GM19397 (cell line): Measurements from ENCODE around the gene FAM184B.
"Not testable (repeated sequence)": the region's sequence is repeated elsewhere in the genome, so short reads cannot be mapped to it uniquely, and the experiment has no call there.

Experiments
- ATAC-seq: cut with Tn5 transposase; IDR thresholded peaks from one replicate; pipeline ENCODE4 v1.9.1; 2021; ENCODE audit warnings: mild to moderate bottlenecking, moderate library complexity; ENCODE audit not compliant: unreplicated experiment

Gene FAM184B

GRCh38 chr4:17721496-17722355 is 59.7 kb downstream of the FAM184B start:
- no peak for ATAC-seq

- no peak for ATAC-seq
These were observed 62.3 kb downstream of the FAM184B start for GRCh38 chr4:17719106-17719505.

GRCh38 chr4:17718471-17718870 is 63.0 kb downstream of the FAM184B start:
- no peak for ATAC-seq

GRCh38 chr4:17717301-17717700 is 64.1 kb downstream of the FAM184B start:
- ATAC-seq: no peak

- no peak for ATAC-seq
These were observed 65.9 kb downstream of the FAM184B start for GRCh38 chr4:17715511-17715910.

- no peak for ATAC-seq
These were observed 67.6 kb downstream of the FAM184B start for GRCh38 chr4:17713779-17714178.

GRCh38 chr4:17712166-17712565 is 69.3 kb downstream of the FAM184B start:
- no peak for ATAC-seq

GRCh38 chr4:17711206-17711605 is 70.2 kb downstream of the FAM184B start:
- not testable (repeated sequence) for ATAC-seq

GRCh38 chr4:17709763-17710068 is 71.7 kb downstream of the FAM184B start:
- ATAC-seq: no peak

- no peak for ATAC-seq
These were observed 72.2 kb downstream of the FAM184B start for GRCh38 chr4:17708992-17709762.

- ATAC-seq: no peak
These were observed 73.8 kb downstream of the FAM184B start for GRCh38 chr4:17707671-17708070.

GRCh38 chr4:17705107-17705506 is 76.3 kb downstream of the FAM184B start:
- no peak for ATAC-seq

GRCh38 chr4:17704020-17704650 is 77.3 kb downstream of the FAM184B start:
- no peak for ATAC-seq

GRCh38 chr4:17702641-17703040 is 78.8 kb downstream of the FAM184B start:
- no peak for ATAC-seq

- no peak for ATAC-seq
These were observed 79.5 kb downstream of the FAM184B start for GRCh38 chr4:17701882-17702281.

GRCh38 chr4:17701138-17701839 is 80.1 kb downstream of the FAM184B start:
- ATAC-seq: no peak

GRCh38 chr4:17699380-17699779 is 82.0 kb downstream of the FAM184B start:
- ATAC-seq: no peak

GRCh38 chr4:17698116-17698515 is 83.3 kb downstream of the FAM184B start:
- no peak for ATAC-seq

GRCh38 chr4:17695341-17695740 is 86.1 kb downstream of the FAM184B start:
- no peak for ATAC-seq

- no peak for ATAC-seq
These were observed 86.9 kb downstream of the FAM184B start for GRCh38 chr4:17694552-17694951.

GRCh38 chr4:17690898-17691297 is 90.5 kb downstream of the FAM184B start:
- no peak for ATAC-seq
